Measurements from ENCODE around the gene SAP30BP.

The SAP30BP gene

DNA sequence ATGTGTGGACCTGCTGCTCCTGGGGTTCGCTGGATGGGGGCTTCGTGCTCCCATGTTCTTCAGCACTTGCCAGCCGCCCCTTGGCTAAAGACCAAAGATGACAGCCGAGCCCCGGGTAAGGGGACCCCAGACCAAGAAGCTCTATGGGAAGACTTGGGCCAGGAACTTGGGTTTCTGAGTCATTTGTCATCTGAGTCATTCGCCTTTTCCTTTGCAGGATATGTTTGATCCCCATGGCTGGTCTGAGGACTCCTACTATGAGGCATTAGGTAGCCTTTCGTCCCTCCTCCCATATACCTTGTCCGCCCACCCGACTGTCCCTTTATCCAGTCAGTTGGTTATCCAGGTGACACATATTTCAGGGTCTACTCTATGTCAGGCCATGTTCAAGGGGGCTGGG lies 36.5 kb downstream of the SAP30BP start:
- no peak overlapping the region for H3K27ac ChIP-seq
- TF ChIP-seq, protein P1, sequence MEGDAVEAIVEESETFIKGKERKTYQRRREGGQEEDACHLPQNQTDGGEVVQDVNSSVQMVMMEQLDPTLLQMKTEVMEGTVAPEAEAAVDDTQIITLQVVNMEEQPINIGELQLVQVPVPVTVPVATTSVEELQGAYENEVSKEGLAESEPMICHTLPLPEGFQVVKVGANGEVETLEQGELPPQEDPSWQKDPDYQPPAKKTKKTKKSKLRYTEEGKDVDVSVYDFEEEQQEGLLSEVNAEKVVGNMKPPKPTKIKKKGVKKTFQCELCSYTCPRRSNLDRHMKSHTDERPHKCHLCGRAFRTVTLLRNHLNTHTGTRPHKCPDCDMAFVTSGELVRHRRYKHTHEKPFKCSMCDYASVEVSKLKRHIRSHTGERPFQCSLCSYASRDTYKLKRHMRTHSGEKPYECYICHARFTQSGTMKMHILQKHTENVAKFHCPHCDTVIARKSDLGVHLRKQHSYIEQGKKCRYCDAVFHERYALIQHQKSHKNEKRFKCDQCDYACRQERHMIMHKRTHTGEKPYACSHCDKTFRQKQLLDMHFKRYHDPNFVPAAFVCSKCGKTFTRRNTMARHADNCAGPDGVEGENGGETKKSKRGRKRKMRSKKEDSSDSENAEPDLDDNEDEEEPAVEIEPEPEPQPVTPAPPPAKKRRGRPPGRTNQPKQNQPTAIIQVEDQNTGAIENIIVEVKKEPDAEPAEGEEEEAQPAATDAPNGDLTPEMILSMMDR (conservative IDR thresholded peaks at IDR 0.05), result no peak

GRCh38 chr17:75704963-75705875 lies 38.1 kb downstream of the SAP30BP start:
- no peak overlapping the region for H3K27ac ChIP-seq
- TF ChIP-seq, protein P1 (conservative IDR thresholded peaks at IDR 0.05), result no peak

DNA sequence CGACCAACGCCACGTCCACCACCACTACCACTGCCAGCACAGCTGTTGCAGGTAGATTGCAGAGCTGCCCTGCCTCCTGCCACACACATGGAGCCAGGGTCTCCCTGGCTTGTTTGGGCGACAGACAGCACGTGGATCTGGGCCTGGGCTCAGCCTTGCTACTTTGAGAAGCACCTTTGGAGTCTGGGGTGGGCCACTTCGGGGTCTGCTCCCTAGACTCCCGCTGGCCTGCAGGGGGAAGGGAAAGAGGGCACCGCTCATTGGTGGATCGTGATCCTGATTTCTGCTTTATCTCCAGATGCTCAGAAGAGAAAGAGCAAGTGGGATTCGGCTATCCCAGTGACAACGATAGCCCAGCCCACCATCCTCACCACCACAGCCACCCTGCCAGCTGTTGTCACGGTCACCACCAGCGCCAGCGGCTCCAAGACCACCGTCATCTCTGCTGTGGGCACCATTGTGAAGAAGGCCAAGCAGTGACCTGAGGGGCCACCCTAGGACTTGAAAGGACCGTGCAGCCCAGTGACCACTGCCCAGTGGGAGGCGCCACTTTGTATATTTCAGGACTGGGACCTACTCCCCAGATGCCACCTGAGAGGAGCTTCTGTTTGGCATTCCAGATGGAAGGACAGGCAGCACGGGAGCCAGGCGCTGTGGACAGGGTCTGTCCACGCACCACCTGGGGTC lies 39.0 kb downstream of the SAP30BP start:
- TF ChIP-seq, protein P1 (conservative IDR thresholded peaks at IDR 0.05), result no peak
- no peak overlapping the region for H3K27ac ChIP-seq

- TF ChIP-seq, protein P1 (conservative IDR thresholded peaks at IDR 0.05), result no peak
- H3K27ac ChIP-seq, result no peak overlapping the region
Observed at GRCh38 chr17:75707079-75707571, 40.0 kb downstream of the SAP30BP start.

- H3K27ac ChIP-seq, result no peak overlapping the region
- TF ChIP-seq, protein P1 (conservative IDR thresholded peaks at IDR 0.05), result no peak
Observed at GRCh38 chr17:75712446-75712845, 45.3 kb downstream of the SAP30BP start.

GRCh38 chr17:75719732-75720131 lies 52.6 kb downstream of the SAP30BP start:
- H3K27ac ChIP-seq, result no peak overlapping the region
- TF ChIP-seq, protein P1 (conservative IDR thresholded peaks at IDR 0.05), result no peak
